Measurements from ENCODE around the gene METTL26. TPM values are rescaled to one million over a fixed set of nuclear protein-coding genes. Genes with fewer than 3 reads are reported as not detected.

METTL26 gene
- total RNA-seq, 4 donors from 2014 or later: 147 to 204 (median 176) TPM

DNA sequence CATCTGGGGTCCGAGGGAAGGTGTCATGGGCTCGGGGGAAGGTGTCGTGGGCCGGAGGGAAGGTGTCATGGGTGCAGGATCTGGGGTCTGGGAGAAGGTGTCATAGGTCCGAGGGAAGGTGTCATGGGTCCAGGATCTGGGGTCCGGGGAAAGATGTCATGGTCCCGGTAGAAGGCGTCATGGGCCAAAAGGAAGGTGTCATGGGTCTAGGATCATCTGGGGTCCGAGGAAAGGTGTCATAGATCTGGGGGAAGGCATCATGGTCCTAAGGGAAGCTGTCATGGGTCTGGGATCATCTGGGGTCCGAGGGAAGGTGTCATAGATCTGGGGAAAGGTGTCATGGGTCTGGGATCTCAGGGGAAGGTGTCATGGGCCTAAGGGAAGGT, 45.3 kb downstream of the METTL26 start:
- peaks cover 0 to 75% (median 36%) of the 10 kb centered on the region in 4 donors for H3K4me1 ChIP-seq
- TF ChIP-seq POLR2A (IDR thresholded peaks at IDR 0.05): no peak
- TF ChIP-seq, protein P1, sequence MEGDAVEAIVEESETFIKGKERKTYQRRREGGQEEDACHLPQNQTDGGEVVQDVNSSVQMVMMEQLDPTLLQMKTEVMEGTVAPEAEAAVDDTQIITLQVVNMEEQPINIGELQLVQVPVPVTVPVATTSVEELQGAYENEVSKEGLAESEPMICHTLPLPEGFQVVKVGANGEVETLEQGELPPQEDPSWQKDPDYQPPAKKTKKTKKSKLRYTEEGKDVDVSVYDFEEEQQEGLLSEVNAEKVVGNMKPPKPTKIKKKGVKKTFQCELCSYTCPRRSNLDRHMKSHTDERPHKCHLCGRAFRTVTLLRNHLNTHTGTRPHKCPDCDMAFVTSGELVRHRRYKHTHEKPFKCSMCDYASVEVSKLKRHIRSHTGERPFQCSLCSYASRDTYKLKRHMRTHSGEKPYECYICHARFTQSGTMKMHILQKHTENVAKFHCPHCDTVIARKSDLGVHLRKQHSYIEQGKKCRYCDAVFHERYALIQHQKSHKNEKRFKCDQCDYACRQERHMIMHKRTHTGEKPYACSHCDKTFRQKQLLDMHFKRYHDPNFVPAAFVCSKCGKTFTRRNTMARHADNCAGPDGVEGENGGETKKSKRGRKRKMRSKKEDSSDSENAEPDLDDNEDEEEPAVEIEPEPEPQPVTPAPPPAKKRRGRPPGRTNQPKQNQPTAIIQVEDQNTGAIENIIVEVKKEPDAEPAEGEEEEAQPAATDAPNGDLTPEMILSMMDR (IDR thresholded peaks at IDR 0.05): no peak
- no peak for TF ChIP-seq EP300 (IDR thresholded peaks at IDR 0.05)
- no peaks in the 10 kb centered on the region for H3K27me3 ChIP-seq
- 55 to 56% methylated on average over 10 of the region's 10 CpGs for WGBS, 2 donors
- H3K27ac ChIP-seq: peak overlapping the region; percentile 43 to 93 (median 83)
- H3K9me3 ChIP-seq: no peaks in the 10 kb centered on the region
- peak overlapping the region; percentile 64 to 99 (median 90) for H3K4me3 ChIP-seq
- no peak for DNase-seq (ENCODE audit: low spot score in 2 of 2)
- H3K36me3 ChIP-seq: peaks cover 0 to 14% (median 0%) of the 10 kb centered on the region in 3 donors

DNA sequence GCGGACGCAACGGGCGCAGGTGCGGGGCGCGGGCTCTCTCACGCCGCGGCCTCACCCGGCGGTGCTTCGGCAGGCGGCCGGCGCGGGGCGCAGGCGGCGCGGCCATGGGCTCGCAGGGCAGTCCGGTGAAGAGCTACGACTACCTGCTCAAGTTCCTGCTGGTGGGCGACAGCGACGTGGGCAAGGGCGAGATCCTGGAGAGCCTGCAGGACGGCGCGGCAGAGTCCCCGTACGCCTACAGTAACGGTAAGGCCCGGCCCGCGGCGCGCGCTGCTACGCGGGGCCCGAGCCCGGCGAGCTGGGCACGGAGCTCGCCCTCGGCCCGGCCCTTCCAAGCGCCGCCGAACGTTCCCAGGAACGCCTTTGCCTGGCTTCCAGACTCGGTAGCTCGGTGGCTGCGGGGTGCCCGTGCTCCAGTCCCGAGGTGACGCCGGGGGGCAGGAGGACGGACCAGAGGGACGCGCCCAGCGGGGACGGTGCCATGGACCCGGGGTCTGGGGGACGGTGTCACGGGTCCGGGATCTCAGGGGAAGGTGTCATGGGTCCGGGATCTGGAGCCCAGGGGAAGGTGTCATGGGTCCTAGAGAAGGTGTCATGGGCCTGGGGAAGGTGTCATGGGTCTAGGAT, 45.8 kb downstream of the METTL26 start:
- H3K4me1 ChIP-seq: peaks cover 0 to 75% (median 36%) of the 10 kb centered on the region in 4 donors
- no peaks in the 10 kb centered on the region for H3K27me3 ChIP-seq
- DNase-seq (ENCODE audit: low spot score in 2 of 2): peak in 1 of 2 donors; percentile 21
- no peaks in the 10 kb centered on the region for H3K9me3 ChIP-seq
- H3K4me3 ChIP-seq: peak overlapping the region; percentile 64 to 99 (median 90)
- H3K27ac ChIP-seq: peak overlapping the region; percentile 43 to 93 (median 83)
- TF ChIP-seq, protein P1 (IDR thresholded peaks at IDR 0.05): no peak
- TF ChIP-seq POLR2A (IDR thresholded peaks at IDR 0.05): peak in 1 of 2 donors; percentile 17
- no peak for TF ChIP-seq EP300 (IDR thresholded peaks at IDR 0.05)
- 0 to 1% methylated on average over 40 to 53 of the region's 71 CpGs for WGBS, 2 donors
- peaks cover 0 to 11% (median 0%) of the 10 kb centered on the region in 3 donors for H3K36me3 ChIP-seq

DNA sequence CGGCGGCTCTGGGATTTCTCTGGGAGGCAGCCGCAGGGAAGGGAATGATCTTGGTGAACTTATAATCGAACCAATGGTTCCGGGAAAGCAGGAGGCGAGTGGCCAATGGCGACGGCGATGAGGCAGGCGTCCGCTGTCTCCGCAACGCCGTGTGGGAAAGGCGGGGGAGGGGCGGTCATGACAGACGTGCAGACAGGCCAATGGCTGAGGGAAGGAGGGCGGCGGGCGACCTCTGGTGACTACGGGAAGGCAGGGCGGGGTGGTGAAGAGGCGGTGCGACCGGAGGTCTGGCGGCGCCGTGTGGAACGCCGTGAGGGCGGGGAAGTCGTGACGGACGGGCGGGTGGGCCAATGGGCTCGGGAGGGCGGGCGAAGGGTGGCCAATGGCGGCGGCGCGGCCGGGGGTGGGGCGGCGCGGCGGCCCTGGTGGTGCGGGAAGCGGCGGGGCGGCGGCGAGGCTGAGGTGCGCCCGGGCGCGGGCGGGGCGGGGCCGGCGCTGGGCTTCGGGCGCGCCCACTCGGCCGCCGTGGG, 46.4 kb downstream of the METTL26 start, which contains the start of gene RAB40C:
Gene RAB40C, plus strand, starts transcription at position 409 of the 530 bp plus-strand sequence. CDS start 226 bp downstream, outside the sequence.
- DNase-seq (ENCODE audit: low spot score in 2 of 2): peak; percentile 98 to 99
- TF ChIP-seq, protein P1 (IDR thresholded peaks at IDR 0.05): peak in 3 of 5 experiments; percentile 7 to 14 (median 10)
- TF ChIP-seq POLR2A (IDR thresholded peaks at IDR 0.05) (no peak), EP300 (IDR thresholded peaks at IDR 0.05) (peak; percentile 25 to 48)
- H3K4me1 ChIP-seq: peaks cover 0 to 70% (median 36%) of the 10 kb centered on the region in 4 donors
- 1% methylated on average over 20 to 31 of the region's 67 CpGs for WGBS, 2 donors
- H3K36me3 ChIP-seq: peaks cover 0 to 6% (median 0%) of the 10 kb centered on the region in 3 donors
- H3K4me3 ChIP-seq: peak within 1 kb of the TSS; percentile 88 to 100 (median 95)
- no peaks in the 10 kb centered on the region for H3K27me3 ChIP-seq
- peak within 1 kb of the TSS; percentile 81 to 98 (median 92) for H3K27ac ChIP-seq
- H3K9me3 ChIP-seq: no peaks in the 10 kb centered on the region

DNA sequence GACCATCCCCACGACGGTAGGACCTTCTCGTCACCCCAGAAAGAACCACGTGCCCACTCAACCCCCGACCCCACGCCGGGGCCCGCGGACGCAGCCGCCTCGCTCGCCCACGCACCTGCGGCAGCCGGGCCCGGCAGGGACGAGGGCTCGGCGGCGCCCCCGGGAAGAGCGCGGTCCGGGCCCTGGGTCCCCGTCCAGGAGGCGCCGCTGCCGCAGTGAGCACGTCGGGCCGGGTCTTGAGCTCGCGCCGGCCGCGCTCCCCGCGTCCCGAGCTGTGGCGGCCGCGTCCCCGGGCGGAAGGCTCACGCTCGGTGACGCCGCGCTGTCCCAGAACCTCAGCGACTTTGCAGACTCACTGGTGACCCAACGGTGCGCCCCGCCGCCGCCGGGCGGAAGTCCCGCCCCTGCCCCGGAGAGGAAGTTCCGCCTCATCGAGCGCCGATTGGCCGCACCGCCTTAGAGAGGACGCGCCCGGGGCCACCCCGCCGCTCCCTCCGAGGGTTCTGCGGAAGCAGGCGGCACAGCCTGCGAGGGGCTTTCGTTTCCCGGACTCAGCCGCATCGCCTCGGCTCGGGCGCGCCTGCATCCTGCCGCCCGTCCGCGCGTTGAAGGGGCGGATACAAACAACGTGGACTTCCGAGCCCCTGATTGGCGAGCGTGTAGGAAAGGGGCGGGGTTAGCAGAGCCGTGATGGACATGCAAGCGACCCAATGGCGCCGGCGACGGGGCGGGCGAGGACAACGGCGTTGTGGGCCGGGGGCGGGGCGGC, 47.0 kb downstream of the METTL26 start:
- TF ChIP-seq POLR2A (IDR thresholded peaks at IDR 0.05): peak; percentile 56 to 79
- TF ChIP-seq EP300 (IDR thresholded peaks at IDR 0.05): peak in 1 of 2 donors; percentile 57
- TF ChIP-seq, protein P1 (IDR thresholded peaks at IDR 0.05): no peak
- Histone ChIP-seq H3K36me3 (no peaks in the 10 kb centered on the region), H3K9me3 (no peaks in the 10 kb centered on the region), H3K27me3 (no peaks in the 10 kb centered on the region), H3K4me3 (peak overlapping the region; percentile 42 to 100 (median 90)), H3K27ac (peak overlapping the region; percentile 81 to 98 (median 92)), H3K4me1 (peaks cover 0 to 70% (median 36%) of the 10 kb centered on the region in 4 donors)
- WGBS, 2 donors: 1 to 2% methylated on average over 32 to 47 of the region's 107 CpGs
- peak; percentile 96 to 99 for DNase-seq (ENCODE audit: low spot score in 2 of 2)
